Measurements from ENCODE around the gene HOXA6. TPM values are rescaled to one million over a fixed set of nuclear protein-coding genes. Genes with fewer than 3 reads are reported as not detected.
A peak's percentile ranks its signal among the peaks of the same experiment; 100 is the strongest.

HOXA6 gene
- total RNA-seq, 1 donor from 2014 or later = not detected

- no peak for DNase-seq
Measured at GRCh38 chr7:27149842-27150567, 2.4 kb upstream of the HOXA6 start.

GRCh38 chr7:27148756-27149641 lies 1.4 kb upstream of the HOXA6 start:
- no peak for DNase-seq

DNA sequence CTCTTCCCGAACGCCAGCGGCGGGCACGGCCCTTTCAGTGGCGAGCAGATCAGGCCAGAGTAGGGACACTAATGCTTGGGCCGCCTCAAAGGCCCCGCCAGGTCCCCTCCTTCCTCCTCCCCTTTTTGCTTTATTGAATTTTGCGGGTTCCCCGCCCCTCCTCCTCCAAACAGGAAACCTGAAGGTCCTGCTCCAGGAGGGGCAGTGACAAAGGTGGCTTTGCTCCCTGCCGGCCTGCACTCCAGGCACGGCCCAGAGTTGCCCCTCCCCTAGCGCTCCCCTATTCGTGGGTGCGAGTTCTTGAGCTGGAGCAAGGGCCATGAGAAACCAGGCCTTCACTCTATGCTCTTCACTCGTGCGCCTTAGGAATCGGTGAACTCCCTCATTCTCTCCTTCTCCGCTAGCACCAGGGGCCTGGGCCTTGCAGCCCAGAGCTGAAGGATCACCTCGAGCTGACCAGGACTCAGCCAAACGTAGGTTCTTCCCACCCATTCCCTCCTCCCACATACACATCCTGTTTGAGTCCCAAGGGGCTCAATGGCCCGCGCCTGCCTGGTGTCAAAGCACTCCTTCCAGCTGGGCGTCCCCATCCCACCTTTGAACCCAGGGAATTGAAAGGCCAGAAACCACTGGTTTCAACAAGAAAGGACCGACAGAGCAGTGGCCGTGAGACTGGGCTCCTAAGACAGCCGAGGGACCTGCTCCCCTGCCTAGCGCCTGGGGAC lies 619 bp upstream of the HOXA6 start:
- no peak for DNase-seq

DNA sequence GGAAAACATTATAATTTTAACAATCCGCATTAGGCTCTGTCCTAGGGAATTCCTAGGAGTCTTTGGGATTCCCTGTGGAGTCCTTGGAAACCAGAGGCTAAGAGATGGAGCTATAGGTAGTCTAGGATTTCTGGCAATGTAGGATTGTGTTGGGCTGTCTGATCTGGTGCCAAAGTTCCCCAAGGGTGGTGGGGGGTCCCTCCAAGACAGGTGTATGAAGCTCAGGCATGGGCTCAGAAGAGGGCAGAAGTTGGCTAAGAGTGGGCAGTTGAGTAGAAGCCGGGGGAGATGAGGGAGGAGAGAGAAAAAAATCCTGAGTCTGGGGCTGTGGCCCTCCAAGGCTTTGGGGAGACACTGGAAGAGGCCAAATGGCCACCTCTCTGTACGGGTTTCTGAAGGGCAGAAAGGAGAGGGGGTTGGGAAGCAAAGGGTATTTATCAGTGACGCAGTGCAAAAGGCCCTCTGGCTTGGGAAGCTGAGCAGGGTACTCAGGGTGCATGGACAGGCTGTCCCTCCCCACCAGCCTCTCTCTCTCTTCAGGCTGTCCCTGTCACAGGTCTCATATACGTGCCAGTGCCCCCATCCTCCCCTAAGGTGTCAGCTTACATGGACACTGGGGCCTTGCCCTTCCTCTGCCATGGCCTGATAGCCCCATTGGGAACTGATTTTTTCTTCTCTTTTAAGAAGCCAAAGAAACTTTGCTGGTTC lies 929 bp downstream of the HOXA6 start:
- no peak for DNase-seq

DNA sequence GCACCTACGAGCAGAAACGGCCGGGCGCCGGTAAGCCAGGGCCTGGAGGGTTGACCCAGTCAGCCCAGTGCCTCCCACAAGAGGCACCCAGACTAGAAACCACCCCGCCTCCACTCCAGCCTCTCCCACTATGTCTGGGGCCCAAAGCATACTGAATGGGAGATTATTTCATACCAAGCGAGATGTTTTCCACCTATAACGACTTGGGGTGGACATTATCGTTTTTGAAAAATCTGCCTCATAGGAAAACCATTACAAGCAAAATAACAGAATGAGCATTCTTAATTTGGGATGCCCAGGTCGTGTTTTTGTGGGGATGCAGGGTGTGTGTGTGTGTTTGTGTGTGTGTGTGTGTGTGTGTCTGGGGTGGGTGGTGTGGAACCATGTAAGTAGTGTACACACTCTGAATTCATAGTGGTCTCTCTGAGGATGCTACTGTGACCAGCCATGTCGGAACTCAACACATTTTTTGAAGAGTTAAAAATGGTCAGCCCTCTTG lies 1.6 kb downstream of the HOXA6 start:
- DNase-seq = no peak

GRCh38 chr7:27145165-27145913 lies 2.2 kb downstream of the HOXA6 start:
- DNase-seq = no peak

- DNase-seq = no peak
Measured at GRCh38 chr7:27144781-27145164, 2.8 kb downstream of the HOXA6 start.

DNA sequence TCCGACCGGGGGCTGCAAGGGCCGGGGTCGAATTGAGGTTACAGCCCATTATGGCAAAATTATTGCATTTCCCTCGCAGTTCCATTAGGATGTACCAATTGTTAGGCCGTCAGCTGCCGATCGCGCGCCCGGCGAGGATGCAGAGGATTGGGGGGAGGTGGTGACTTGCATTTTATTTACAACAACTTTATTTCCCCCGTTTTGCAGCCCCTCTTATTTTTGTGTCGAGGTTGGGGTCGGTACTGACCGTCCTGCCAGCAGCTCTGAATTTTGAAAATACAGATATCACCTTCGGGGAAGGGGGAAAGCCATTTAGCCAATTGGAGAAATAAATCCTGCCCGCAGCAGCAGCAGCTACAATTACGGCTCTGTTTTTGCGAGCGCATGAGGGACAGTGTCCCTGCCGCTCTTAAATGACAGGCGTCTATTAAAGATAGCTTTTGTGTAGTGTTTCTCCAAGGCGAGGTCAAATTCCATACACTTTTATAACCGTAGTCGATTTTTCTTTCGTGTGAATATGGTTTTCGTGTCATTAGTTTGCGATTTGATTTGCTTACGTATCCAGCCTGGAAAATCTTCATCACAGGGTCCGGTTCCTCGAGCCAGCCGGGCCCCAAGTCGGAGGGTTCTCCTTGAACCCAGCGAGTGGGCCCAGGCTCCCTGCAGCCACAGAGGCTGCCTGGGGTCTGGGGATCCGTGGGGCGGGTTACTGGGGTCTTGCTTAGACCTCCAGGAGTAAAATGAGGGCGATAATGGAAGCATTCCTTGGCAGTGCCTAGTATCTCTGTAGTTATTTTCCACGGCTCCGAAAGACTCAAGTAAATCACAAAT lies 3.4 kb downstream of the HOXA6 start:
- no peak for DNase-seq

DNA sequence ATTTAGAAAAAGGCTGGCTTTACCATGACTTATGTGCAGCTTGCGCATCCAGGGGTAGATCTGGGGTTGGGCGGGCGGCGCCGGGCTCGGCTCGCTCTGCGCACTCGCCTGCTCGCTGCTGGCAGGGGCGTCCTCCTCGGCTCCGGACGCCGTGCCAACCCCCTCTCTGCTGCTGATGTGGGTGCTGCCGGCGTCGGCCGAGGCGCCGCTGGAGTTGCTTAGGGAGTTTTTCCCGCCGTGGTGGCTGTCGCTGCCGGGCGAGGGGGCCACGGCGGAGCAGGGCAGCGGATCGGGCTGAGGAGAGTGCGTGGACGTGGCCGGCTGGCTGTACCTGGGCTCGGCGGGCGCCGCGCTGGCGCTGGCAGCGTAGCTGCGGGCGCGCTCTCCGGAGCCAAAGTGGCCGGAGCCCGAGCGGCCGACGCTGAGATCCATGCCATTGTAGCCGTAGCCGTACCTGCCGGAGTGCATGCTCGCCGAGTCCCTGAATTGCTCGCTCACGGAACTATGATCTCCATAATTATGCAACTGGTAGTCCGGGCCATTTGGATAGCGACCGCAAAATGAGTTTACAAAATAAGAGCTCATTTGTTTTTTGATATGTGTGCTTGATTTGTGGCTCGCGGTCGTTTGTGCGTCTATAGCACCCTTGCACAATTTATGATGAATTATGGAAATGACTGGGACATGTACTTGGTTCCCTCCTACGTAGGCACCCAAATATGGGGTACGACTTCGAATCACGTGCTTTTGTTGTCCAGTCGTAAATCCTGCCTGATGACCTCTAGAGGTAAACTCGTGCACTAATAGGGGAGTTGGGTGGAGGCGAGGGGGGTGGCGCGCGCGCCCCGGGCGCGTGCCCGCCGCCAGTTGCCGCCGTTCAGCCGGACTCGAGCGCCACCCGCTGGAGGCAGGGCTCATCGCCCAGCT lies 4.3 kb downstream of the HOXA6 start, which contains the start of gene HOXA5:
TSS of gene HOXA5 (minus strand) at position 659 of the 927 bp plus-strand sequence. CDS start at position 585, 74 bp downstream.
- DNase-seq = peak; percentile 56

- no peak for DNase-seq
Measured at GRCh38 chr7:27142580-27143022, 5.0 kb downstream of the HOXA6 start.

DNA sequence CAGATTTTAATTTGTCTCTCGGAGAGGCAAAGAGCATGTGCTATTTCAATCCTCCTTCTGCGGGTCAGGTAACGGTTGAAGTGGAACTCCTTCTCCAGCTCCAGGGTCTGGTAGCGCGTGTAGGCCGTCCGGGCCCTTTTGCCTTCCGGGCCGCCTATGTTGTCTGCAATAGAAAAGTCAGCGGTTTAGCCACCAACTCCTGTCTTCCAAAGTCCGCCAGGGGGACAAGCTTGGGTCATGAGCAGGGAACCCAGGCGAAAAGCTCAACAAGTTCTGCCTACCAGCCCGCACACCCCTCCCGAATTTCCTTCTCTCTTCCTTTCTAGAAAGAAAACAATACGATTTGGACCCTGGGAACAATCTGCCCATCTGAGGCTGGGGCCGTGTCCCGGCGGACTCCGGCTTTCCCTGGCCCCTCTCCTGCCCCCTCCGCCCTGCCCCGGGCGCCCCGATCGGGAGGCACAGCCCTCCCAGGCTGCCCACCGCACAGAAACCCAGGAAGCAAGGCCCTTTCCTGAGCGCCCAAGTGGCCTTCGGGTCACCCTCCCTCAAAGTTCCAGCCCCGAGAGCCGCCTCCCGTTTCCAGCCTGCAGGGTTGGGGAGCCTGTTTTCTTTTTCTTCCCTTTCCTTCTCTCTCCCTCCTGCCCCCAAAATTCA lies 5.5 kb downstream of the HOXA6 start:
- DNase-seq = no peak

- no peak for DNase-seq
Measured at GRCh38 chr7:27141137-27141922, 6.2 kb downstream of the HOXA6 start.

DNA sequence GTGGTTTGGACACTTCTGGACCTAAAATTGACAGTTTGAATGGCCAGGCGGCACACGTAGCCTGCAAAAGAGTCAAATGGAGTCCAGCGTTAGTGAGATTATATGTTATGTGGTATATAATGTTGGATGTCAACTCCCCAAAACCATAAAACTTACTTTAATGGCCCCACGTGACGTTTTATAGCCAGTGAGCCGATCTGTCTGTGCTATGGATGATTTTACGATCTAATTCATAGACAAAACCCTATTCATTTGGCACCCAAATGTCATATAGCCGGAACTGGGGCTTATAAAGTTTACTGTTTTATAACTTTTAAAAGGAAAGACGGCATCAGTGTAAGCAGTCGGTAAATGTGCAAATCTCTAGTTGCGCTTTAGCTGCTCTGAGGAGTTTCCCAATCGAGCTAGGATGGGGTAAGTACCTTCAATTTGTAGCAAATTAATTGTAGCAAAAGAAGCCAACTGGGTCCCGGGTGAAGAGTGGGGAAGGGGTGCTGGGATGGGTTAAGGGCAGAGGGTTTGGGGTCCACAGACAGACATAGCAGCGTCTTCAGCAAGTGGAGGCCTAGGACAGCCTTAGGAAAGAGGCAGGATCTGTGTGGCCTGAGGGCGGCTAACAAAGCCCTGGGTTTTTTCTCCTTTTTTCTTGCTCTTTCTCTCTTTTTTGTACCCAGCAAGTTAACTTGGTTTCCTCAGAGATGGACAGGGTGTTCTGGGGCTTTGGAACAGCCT lies 7.3 kb downstream of the HOXA6 start:
- DNase-seq = no peak

GRCh38 chr7:27139334-27140125 lies 8.0 kb downstream of the HOXA6 start:
- no peak for DNase-seq

- no peak for DNase-seq
Measured at GRCh38 chr7:27138985-27139333, 8.6 kb downstream of the HOXA6 start.

- no peak for DNase-seq
Measured at GRCh38 chr7:27138472-27138871, 9.1 kb downstream of the HOXA6 start.

All from tongue (tissue), 2 donors.